CD4-positive, alpha-beta T cell treated with Interleukin-6 at 100 ng/mL for 8 hours (primary cell): Measurements from ENCODE around the gene SPTA1.

Experiments
- DNase-seq: peaks from one replicate; pipeline ENCODE4 v3.0.0-alpha.2; 2020; ENCODE audit warnings: mixed read lengths, low spot score

SPTA1 gene

DNA sequence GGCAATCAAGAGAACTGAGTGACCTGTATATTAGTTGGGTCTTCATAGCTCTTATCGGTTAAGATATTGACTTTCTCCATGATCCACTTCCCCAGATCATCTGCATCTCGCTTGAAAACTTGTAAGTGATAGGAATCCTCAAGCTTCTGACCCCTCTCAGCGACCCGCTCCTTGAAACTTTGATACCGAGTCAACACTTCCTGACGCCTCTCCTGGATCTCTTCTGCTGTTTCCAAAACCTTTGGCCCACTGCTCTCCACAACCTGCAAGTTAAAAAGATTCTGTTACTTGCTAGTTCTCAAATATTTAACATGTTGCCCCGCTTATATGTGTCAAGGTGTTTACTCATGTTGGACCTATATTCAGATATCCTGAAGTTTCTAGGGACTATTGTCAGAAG lies 1.4 kb downstream of the SPTA1 start:
- no peak for DNase-seq

DNA sequence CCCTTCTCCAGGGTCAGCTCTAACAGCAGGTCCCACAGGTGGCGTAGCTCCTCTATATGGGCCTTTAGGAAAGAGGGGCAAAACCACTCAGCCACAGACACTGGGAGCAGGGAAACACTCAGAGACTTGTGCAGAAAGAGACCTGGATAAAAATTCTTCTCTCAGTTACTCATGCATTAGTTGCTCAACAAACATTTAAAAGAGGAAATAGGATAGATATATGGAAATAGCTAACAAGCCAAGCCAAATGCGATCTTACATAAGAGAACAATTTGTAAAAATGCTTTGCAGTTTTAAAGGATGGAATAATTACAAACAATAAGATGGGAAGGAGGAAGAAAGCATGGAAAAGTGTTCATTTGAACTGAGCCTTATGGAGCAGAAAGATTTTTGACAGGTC lies 4.9 kb downstream of the SPTA1 start:
- DNase-seq: no peak

DNA sequence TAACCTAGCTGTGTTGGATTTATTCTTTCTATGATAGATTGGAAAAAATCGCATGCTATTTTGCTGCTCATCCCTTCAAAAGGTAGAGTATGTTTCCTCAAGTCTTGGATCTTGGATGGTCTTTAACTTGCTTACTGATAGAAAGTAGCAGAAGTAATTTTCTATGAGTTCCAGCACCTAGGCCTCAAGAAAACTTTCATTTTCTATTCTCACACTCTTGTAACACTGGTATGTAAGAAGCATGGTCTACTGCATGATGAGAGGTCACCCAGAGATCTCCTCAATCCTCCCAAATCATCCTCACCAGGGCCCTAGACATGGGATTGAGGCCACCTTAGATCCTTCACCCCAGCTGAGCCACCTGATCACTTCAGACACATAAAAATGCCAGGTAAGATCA lies 7.2 kb downstream of the SPTA1 start:
- DNase-seq: no peak

DNA sequence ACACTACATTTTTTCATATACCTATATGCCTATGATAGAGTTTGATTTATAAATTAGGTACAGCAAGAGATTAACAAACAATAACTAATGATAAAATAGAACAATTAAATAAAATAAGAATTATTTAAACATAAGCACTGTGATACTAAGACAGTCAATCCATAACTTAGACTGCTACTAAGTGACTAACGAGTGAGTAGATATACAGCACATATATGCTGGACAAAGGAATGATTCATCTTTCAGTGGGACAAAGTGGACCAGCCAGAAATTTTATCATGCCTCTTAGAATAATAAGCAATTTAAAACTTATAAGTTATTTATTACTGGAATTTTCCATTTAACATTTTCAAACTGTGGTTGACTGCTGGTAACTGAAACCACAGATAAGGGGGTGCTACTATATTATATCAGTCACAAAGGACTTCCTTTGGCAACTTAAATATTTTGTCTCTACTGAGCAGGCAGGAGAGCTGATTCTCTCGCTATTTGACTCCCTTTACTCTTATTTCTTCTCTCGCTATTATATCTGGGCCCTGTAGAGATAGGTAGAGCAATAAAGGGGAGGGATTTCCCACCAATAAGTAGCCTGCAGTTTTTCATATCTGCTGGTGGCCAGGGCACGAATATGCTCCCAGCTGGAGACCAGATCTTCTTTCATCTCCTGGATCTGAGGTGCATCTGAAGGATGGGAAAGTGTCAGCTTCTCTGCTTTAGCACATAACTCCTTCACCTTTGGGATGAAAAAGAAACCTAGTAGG lies 10.8 kb downstream of the SPTA1 start:
- DNase-seq: no peak

DNA sequence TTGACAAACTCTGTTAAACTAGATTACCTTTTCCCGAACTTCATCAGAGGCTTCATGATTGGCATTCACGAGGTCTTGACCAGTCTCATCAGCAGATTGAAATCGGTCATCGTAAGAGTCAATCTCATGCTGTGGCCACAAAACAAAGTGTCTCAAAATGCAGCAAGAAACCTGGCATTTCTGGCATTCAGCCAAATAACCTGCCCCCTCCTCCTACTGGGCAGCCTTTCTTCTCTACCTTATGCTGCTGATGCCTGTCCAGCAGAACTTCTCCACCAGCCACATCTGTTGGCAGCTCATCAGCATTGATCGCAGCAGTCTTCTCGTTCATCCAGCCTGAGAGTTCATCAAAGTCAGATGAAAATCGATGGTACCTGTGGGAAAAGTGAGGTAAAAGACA lies 12.2 kb downstream of the SPTA1 start:
- DNase-seq: no peak

DNA sequence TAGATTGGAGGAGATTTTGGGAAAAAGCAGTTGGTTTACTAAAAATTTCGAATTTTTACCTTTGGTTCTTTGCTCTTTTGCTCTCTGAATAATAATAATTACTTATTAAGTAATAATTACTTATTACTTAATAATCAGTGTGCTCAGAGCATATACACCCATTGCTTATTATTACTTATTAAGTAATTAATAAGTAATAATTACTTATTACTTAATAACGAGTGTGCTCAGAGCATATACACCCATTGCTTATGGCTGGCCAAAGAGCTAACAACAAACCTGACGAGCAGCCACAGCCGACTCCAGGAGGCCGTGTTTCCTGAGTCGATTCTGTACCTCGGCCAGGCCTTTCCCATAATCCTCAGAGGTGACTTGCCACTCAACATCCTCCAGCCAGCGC lies 20.5 kb downstream of the SPTA1 start:
- no peak for DNase-seq

DNA sequence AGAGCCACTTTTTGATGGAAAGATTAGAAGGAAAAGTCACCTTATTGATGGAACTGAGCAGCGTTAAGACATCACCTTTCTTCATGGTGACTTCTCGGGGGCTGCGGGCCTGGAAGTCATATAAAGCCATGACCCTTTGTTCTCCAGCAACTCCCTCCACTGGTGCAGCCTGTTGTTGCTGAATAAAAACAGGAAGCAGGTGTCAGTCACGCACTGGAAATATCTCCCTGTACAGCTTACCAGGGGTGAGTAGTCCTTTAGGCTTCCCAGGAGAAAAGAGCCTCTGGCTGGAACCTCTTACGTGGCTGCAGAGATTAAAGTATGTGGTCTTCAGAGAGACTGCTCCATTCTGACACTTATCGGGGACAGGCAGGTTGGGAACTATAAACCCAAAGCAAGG lies 31.9 kb downstream of the SPTA1 start:
- no peak for DNase-seq

DNA sequence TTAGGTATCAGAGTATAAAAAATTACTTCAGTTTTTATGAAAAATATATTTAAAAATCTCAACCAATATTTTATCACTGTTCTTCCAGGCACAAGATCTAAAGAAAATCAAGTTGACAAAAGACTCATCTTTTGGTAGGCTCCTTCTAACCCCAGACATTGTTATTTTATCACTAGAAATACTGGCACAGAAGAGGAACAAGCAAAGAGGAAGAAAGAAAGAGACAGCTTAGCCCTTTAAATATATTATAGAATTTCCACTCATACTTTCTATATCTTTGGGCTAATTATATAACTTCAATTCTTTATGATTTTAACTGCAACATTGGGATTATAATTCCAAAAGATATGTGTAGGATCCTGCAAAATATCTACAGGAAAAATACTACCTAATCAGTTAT lies 32.4 kb downstream of the SPTA1 start:
- DNase-seq: no peak

DNA sequence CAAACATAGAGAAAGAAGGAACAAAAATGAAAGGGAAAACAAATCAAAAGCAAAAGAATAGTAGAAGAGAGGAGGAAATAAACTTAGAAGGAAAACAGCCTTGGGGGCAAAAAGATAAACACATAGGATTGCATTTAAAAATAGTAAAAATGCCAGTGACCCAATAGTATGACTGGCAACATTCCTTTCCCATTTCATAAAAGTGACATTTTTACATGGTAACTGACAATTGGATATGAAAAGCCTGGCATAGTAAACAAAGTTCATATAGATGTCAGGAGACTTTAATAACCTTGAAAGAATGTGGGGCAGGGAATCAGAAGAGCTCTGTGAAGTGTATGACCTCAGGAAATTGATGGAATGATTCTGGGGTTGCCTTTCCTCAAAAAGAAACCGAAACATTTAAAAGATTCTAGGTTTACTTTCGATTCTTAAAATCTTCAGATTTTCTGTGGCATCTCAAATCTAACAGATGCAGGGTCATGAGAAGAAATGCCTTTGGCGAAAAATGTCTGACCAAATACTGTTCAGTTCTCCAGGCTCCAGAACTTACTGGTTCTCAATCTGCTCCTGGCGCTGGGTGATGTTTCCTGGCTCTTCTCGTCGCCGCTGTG lies 33.7 kb downstream of the SPTA1 start:
- DNase-seq: no peak

DNA sequence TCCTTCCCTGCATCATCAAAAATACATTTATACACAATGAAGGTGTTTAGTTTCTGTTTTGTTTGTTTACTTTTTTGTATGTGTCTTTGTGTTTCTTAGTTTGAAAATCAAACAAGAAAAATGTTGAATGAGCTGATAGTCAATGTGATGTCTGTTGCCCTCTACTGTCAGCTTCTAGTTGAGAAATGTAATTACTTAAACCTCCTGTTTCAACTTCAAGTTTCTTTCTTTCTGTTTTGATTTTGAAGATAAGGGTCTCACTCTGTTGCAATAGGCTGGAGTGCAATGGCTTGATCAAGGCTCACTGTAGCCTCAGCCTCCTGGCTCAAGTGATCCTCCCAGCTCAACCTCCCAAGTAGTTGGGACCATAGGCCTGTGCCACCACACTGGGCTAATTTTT lies 37.5 kb downstream of the SPTA1 start:
- DNase-seq: no peak

DNA sequence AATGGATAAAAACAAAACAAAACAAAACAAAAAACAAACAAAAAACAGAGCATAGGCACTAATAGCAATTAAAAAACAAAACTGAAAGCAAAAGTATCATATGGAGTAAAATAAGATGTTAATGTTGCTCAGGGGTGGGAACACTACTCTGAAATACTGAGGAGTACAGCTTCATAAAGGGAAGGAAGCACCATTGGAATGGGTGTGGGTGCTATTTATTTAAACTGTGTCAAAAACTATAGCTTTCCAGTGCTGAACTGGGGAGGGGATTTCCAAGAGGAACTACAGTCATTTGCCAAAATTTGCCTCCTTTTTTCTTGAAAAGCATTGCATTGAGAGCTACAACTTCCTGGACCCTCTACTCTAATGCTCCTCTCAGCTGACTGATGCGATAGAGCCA lies 40.0 kb downstream of the SPTA1 start:
- DNase-seq: no peak

DNA sequence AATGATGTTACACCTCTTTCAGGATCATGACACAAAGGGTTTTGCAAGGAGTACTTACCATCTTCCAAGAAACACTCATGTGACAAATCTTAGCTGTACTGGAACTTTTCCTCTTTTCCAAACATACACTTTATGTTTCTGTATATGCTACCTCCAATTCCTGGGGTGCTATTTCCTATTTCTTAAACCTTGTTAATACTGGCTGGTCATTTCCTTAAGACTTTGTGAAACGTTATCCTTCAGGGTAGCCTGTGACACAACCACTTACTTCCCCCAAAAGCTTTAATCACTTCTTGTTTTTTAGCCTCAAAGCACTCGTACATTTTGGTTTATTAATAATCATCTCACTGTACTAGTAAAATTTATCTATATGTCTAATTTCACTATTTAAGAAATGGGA lies 42.1 kb downstream of the SPTA1 start:
- DNase-seq: no peak

DNA sequence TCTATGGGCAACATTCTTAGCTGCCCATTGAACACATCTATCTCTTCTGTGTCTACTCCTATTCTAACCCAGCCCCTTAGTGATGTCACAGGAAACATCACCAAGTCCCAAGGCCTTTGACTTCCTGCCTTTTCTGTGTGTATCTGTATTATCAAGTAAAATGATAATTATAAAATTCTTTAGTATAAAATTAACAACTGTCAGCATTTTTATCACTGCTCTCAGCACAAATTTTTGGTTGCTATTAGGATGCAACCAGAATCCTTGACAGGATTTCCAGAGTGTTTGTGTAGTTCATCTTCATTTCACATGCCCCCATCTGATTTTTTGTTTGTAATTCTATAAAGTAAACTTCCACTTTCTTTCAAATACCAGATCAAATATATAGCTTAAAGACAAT lies 47.6 kb downstream of the SPTA1 start:
- DNase-seq: no peak

DNA sequence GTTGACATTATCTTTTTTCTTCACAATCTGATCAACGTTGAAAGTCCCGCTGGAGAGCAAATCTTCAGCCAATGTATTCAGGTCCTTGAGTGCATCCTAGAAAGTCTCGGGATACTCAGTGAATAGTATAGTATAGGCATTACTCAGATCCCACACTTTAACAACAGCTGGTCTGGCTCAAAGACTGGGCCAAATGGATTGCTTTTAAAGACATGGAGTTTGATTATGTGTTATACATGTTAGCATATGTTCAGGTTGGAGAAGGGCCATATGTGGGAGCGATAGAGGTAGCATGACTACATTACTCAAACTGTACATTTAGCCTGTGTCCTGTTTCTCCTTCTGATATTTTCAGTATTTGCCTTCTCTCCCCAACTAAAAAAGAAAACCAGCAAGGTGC lies 48.4 kb downstream of the SPTA1 start:
- DNase-seq: no peak

DNA sequence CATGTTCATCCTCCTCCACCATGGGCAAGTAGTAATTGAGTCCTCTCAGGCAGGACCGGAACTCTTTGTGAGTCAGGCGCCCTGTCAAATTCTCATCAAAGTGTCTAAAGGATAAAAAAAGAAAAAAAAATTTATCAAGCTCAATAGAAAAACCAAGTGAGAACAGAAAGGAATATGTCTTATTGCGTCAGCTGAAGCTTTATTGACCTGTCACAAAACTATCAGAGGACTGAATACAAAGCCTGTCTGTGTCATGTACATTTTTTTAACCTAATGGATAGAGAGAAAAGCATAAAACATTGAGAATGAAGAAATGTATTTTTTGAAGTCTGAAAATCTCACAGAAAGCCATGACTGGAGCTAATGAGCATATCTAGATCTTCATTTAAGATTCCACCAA lies 72.8 kb downstream of the SPTA1 start:
- no peak for DNase-seq

DNA sequence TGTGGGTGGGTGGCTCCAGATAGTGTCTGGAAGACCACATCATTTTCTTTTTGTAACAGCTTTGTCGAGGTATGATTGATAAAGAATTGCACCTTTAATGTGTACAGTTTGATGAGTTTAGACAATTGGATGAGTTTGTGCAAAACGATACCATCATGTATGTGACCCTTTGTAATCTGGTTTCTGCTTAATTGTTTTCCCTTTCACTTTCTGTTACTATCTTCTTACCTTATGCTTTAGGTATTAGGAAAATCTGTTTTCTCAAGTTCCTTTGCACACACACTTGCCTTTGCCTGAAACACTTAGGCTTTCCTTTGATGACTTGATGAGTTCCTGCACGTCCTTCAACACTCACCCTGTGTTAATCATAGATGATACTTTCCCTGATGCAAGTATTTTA lies 74.6 kb downstream of the SPTA1 start:
- no peak for DNase-seq

DNA sequence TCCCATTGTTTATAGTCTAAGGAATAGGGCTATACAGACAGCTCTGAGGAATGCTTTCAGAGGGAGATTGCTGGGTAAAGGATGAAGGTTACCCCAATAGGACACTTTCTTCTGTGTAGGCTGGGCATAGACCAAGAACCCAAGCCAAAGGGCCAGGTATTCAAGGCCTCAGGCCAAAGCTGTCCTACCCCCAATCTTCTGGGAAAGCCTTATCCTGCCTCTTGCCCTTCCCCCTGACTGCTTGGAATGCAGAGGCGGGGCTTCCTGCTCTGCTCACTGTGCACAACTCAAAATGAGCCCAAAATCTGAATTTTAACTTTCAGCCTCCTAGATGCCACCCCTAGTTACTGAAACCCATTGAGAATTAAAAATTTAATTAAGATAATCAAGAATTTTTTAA lies 79.2 kb downstream of the SPTA1 start:
- no peak for DNase-seq

DNA sequence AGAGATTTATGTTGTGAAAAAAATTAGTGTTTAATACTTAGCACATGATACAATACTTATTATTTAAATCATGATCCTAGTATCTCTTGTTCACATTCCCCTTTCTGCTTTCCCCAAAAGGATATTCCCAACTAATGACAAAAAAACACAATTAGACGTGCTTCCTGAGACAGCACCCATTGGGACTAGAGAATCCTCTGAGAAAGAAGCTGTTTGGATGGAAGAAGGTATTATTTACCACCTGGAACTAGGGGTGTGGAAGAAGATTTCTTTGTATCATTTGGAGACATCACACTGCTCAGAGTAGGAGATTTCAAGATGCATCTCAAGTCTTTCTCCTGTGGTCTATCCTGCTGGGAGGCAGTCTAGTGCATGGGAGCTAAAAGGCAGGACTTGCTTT lies 81.5 kb downstream of the SPTA1 start, which contains the start of gene OR10Z1:
Gene OR10Z1, plus strand, starts transcription at position 301 of the 400 bp plus-strand sequence. CDS start 1,171 bp downstream, outside the sequence.
- no peak for DNase-seq

DNA sequence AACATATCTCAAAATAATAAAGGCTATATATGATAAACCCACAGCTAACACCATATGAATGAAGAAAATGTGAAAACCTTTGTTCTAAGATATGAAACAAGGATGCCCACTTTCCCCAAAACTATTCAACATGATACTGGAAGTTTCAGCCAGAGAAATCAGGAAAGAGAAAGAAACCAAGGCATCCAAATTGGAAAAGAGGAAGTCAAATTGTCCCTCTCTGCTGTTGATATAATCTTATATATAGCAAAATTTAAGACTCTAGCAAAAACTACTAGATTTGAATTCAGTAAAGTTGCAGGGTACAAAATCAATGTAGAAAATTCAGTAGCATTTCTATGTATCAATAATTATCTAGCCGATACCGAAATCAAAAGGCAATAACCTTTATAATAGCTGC lies 85.8 kb downstream of the SPTA1 start:
- no peak for DNase-seq

DNA sequence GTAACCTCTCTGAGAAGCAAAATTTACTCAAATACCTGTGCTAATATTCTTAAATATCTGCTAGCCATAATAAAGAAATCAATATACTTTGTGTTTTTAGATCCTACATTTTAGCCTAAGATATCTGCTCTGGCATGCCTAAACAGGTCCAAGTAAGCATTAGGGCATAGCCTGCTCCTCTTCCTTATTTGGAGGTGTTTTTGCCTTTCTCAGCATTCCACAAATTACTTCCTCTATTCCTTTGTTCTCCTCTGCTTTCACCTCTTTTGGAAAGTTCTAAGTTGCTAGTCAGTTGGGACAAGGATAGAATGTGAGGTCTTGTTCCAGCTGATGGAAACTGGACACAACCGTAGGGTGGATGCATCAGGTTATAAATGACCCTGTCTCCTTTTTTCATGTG lies 99.6 kb downstream of the SPTA1 start:
- DNase-seq: no peak

DNA sequence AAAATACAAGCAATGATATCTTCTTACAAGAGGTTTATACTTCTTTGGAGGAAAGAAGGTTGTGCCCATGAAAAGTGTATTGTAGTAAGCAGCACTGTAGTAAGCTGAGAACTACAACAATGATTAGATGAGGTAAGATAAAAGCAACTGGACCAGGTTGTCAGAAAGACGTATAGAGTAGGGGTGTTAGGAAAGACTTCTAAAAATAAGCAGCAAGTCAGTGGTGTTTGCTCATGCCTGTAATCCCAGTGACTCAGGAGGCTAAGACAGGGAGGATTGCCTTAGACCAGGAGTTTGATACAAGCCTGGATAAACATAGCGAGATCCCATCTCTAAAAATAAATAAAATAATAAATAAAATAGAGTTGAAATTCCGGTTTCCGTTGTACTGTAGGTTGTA lies 102.6 kb downstream of the SPTA1 start:
- DNase-seq: no peak

DNA sequence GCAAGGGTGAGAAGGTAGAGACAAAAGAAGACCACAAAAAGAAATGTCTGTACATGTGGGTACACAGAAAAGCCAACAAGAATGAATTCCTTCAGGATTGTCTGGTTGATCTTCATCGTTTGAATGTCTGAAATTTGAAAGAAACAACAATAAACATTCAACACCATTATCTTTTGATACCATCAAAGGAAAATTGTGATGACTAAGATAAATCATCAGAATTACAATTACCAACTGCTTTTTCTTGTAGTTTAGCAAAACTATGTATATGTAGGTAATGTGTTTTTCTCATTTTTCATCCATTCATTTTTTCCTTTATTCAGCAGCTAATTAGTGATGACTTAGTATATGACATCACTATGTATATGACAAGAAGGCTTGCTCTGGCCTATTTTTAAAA lies 106.8 kb downstream of the SPTA1 start, which contains the start of gene OR10X1:
Gene OR10X1, minus strand, starts transcription at position 167 of the 400 bp plus-strand sequence. Its CDS starts 0 bp downstream, at position 167.
- no peak for DNase-seq

DNA sequence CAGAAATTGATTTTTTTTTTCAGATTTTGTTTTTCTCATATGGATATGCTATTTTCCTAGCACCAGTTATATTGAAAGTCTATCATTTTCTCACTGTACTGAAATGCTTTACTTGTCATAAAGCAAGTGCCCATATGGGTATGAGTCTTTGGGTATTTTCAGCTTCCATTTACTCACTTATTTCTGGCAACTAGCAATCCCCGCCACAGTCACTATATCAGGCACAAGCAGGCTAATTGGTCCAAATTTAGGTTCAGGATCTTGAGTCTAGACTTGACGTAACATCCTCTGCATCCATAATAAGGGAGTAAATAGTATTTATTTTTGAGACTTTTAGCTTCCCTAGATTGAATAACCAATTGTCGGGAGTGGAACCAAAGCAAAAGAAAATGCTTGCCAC lies 109.0 kb downstream of the SPTA1 start:
- no peak for DNase-seq

DNA sequence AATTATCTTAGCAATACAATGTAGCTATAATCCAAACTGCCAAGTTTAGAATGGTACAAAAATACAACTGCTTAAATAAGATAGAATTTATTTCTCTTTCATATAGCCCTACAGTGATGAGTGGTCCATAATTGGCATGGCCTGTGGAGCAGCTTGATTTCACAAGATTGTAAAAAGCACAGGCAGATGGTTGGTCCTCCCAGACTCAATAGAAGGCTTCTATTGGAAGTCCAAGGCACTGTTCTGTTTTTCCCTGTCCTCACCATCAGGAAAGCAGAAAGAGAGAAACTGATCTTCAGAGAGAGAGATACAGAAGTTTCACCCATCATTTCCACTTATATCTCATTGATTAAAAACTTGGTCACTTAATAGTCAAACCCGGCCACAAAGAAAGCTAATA lies 114.3 kb downstream of the SPTA1 start:
- DNase-seq: no peak
